Measurements from ENCODE around the gene CFAP299. TPM values are rescaled to one million over a fixed set of nuclear protein-coding genes. Genes with fewer than 3 reads are reported as not detected.

CFAP299 gene
- total and polyA plus RNA-seq, 2 donors (not counting 1 experiment from before 2014, with no cell fraction given): not detected

- POLR2A ChIA-PET: no interaction called here
- H2AFZ ChIP-seq (ENCODE audit: insufficient read depth, low read depth, low read length, poor library complexity, severe bottlenecking): no peak overlapping the region
- H3K4me3 Mint-ChIP-seq: no peak overlapping the region
Measured at GRCh38 chr4:80424225-80424581, 88.7 kb downstream of the CFAP299 start.

DNA sequence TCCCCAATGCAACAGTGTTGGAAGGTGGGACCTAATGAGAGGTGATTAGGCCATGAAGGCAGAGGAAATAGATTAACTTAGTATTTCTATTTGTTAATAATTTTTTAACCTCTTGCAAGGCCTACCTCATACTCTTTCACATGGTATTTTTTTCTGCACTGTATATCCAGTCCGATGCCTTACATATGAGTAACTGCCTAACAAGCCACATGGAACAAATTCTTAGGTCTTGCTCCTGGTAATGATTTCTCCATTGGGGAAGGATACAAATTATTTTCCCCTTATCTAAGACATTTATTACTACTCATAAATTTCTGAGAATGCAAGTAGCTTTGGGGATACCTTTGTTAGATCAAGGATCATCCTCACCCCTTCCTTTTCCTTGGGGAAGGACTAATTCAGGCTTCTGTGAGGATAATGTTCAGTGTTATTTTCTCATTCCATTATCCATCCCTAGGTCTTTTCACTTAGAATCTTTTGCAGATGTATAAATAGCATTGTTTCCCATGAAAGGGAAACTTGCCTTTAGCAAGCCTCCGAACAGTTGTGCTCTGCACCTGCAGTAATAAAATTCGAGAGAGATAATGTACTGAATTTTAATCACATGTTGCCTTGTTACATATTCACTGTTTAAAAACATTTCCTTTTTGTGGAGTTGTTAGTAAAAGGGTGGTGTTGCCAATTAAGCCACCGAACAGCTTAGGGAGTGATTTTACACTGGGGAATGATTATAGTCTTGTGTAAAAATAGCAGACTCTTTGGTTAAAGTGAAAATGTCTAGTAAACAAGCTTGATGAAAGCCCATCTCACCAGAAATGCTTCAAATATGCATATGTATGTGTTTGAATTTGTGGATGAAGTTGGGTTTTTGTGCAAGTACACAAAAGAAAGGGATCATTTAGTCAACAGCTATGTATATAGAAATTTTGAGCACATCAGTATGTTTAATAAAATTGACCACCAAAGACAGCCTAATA, 89.9 kb downstream of the CFAP299 start:
- H3K27ac ChIP-seq (ENCODE audit: low read length in 2 of 2): no peak overlapping the region
- TF ChIP-seq, protein P1, sequence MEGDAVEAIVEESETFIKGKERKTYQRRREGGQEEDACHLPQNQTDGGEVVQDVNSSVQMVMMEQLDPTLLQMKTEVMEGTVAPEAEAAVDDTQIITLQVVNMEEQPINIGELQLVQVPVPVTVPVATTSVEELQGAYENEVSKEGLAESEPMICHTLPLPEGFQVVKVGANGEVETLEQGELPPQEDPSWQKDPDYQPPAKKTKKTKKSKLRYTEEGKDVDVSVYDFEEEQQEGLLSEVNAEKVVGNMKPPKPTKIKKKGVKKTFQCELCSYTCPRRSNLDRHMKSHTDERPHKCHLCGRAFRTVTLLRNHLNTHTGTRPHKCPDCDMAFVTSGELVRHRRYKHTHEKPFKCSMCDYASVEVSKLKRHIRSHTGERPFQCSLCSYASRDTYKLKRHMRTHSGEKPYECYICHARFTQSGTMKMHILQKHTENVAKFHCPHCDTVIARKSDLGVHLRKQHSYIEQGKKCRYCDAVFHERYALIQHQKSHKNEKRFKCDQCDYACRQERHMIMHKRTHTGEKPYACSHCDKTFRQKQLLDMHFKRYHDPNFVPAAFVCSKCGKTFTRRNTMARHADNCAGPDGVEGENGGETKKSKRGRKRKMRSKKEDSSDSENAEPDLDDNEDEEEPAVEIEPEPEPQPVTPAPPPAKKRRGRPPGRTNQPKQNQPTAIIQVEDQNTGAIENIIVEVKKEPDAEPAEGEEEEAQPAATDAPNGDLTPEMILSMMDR (IDR thresholded peaks at IDR 0.05): no peak
- no peak for TF ChIP-seq EZH2 (IDR thresholded peaks at IDR 0.05; ENCODE audit: borderline replicate concordance, insufficient read depth, low read depth, low read length, poor library complexity, severe bottlenecking)
- H3K9me3 ChIP-seq (ENCODE audit: control extremely low read depth in 1 of 3, control insufficient read depth in 2 of 3, insufficient read depth in 1 of 3, low read length in 2 of 3): peaks cover 0 to 3% (median 0%) of the 10 kb centered on the region in 3 donors
- H2AFZ ChIP-seq (ENCODE audit: insufficient read depth, low read depth, low read length, poor library complexity, severe bottlenecking): no peak overlapping the region
- H3K4me1 ChIP-seq (ENCODE audit: control insufficient read depth in 2 of 2, insufficient read depth in 2 of 2, low read length in 2 of 2): no peaks in the 10 kb centered on the region
- Mint-ChIP-seq H3K4me3 (no peak overlapping the region), H3K4me1 (no peaks in the 10 kb centered on the region), H3K9me3 (ENCODE audit: insufficient read depth) (no peaks in the 10 kb centered on the region), H3K27me3 (no peaks in the 10 kb centered on the region), H3K27ac (no peak overlapping the region)
- no peak overlapping the region for H3K9ac ChIP-seq (ENCODE audit: low read length)
- intact Hi-C loops (cut with micrococcal nuclease): no loop called here
- DNase-seq (no peak), ATAC-seq (ENCODE audit: low read depth) (no peak)
- no peaks in the 10 kb centered on the region for H3K27me3 ChIP-seq (replicated peaks in 1 of 4; ENCODE audit: control extremely low read depth in 1 of 4, control insufficient read depth in 3 of 4, insufficient read depth in 4 of 4, low read length in 3 of 4)
- H3K36me3 ChIP-seq (replicated peaks in 1 of 2; ENCODE audit: control extremely low read depth in 1 of 2, control insufficient read depth in 1 of 2, extremely low read depth in 1 of 2, insufficient read depth in 2 of 2, low read length in 1 of 2): no peaks in the 10 kb centered on the region
- H3K4me3 ChIP-seq (ENCODE audit: control extremely low read depth in 1 of 5, extremely low read depth in 1 of 5, insufficient read depth in 1 of 5, low read depth in 2 of 5, low read length in 4 of 5): no peak overlapping the region
- POLR2A ChIA-PET: no interaction called here
- no peaks in the 10 kb centered on the region for H3K79me2 ChIP-seq (ENCODE audit: control insufficient read depth, insufficient read depth, low read length)
- CTCF ChIA-PET: no interaction called here
- H4K20me1 ChIP-seq (ENCODE audit: control insufficient read depth, insufficient read depth, low read length, poor library complexity, severe bottlenecking): no peaks in the 10 kb centered on the region
- 33% methylated on average over 1 of the region's 4 CpGs for WGBS (ENCODE audit: insufficient coverage)
- no peak overlapping the region for H3K4me2 ChIP-seq (replicated peaks; ENCODE audit: low read depth, low read length, poor library complexity, severe bottlenecking)

More at GRCh38 chr4:80424225-80424581, 88.7 kb downstream of the CFAP299 start:
- CTCF ChIA-PET: no interaction called here
- TF ChIP-seq, protein P1 (IDR thresholded peaks at IDR 0.05): no peak
- TF ChIP-seq EZH2 (IDR thresholded peaks at IDR 0.05; ENCODE audit: borderline replicate concordance, insufficient read depth, low read depth, low read length, poor library complexity, severe bottlenecking): no peak
- Mint-ChIP-seq H3K27me3 (no peaks in the 10 kb centered on the region), H3K4me1 (no peaks in the 10 kb centered on the region), H3K9me3 (ENCODE audit: insufficient read depth) (no peaks in the 10 kb centered on the region), H3K27ac (no peak overlapping the region)
- Histone ChIP-seq H3K27ac (ENCODE audit: low read length in 2 of 2) (no peak overlapping the region), H3K4me3 (ENCODE audit: control extremely low read depth in 1 of 5, extremely low read depth in 1 of 5, insufficient read depth in 1 of 5, low read depth in 2 of 5, low read length in 4 of 5) (no peak overlapping the region), H4K20me1 (ENCODE audit: control insufficient read depth, insufficient read depth, low read length, poor library complexity, severe bottlenecking) (no peaks in the 10 kb centered on the region), H3K27me3 (replicated peaks in 1 of 4; ENCODE audit: control extremely low read depth in 1 of 4, control insufficient read depth in 3 of 4, insufficient read depth in 4 of 4, low read length in 3 of 4) (no peaks in the 10 kb centered on the region), H3K36me3 (replicated peaks in 1 of 2; ENCODE audit: control extremely low read depth in 1 of 2, control insufficient read depth in 1 of 2, extremely low read depth in 1 of 2, insufficient read depth in 2 of 2, low read length in 1 of 2) (no peaks in the 10 kb centered on the region), H3K9me3 (ENCODE audit: control extremely low read depth in 1 of 3, control insufficient read depth in 2 of 3, insufficient read depth in 1 of 3, low read length in 2 of 3) (peaks cover 0 to 3% (median 0%) of the 10 kb centered on the region in 3 donors), H3K4me2 (replicated peaks; ENCODE audit: low read depth, low read length, poor library complexity, severe bottlenecking) (no peak overlapping the region), H3K79me2 (ENCODE audit: control insufficient read depth, insufficient read depth, low read length) (no peaks in the 10 kb centered on the region), H3K9ac (ENCODE audit: low read length) (no peak overlapping the region), H3K4me1 (ENCODE audit: control insufficient read depth in 2 of 2, insufficient read depth in 2 of 2, low read length in 2 of 2) (no peaks in the 10 kb centered on the region)
- no peak for DNase-seq
- WGBS (ENCODE audit: insufficient coverage): 100% methylated on average over 1 of the region's 2 CpGs
- ATAC-seq (ENCODE audit: low read depth): no peak
- intact Hi-C loops (cut with micrococcal nuclease): no loop called here
